Upper lobe of left lung (tissue), 6 donors: ENCODE results near the gene CHI3L1. TPM values are rescaled to one million over a fixed set of nuclear protein-coding genes. Genes with fewer than 3 reads are reported as not detected.

Experiments
- ATAC-seq, 2 donors: fragments of 200-7000 bp; cut with Tn5 transposase; one replicate each; pipeline ENCODE4 v1.9.1; 2022; ENCODE audit warnings: mild to moderate bottlenecking in 2 of 2, moderate library complexity in 2 of 2; ENCODE audit not compliant: low FRiP score in 2 of 2
- DNase-seq, 2 donors: peaks; one replicate each; pipeline ENCODE4 v3.0.0-alpha.2; 2019 to 2020
- H3K27ac ChIP-seq, 4 donors: fragments of 200-600 bp; sonication (generic); one replicate each; pipeline ENCODE4 v1.5.1; 2016 to 2019
- H3K27me3 ChIP-seq, 4 donors: fragments of 200-600 bp; sonication (generic); one replicate each; pipeline ENCODE4 v1.5.1; 2017 to 2019
- H3K36me3 ChIP-seq, 4 donors: fragments of 200-600 bp; sonication (generic); one replicate each; pipeline ENCODE4 v1.5.1; 2016 to 2019
- H3K4me1 ChIP-seq, 4 donors: fragments of 200-600 bp; sonication (generic); one replicate each; pipeline ENCODE4 v1.5.1; 2018 to 2019
- H3K4me3 ChIP-seq, 4 donors: fragments of 200-600 bp; sonication (generic); one replicate each; pipeline ENCODE4 v1.5.1; 2017 to 2019; ENCODE audit warnings: mild to moderate bottlenecking in 2 of 4, moderate library complexity in 1 of 4
- H3K9me3 ChIP-seq, 4 donors: fragments of 200-600 bp; sonication (generic); one replicate each; pipeline ENCODE4 v1.5.1; 2018 to 2019
- EP300 ChIP-seq, 4 donors: sonication (generic); formaldehyde crosslinking; IDR thresholded peaks; one replicate each; pipeline ENCODE4 v1.5.1; 2017; ENCODE audit warnings: antibody characterized with exemption in 4 of 4, control low read depth in 2 of 4
- POLR2A ChIP-seq, 4 donors: fragments of 450-650 bp; IDR thresholded peaks; one replicate each; pipeline ENCODE4 v1.5.1; 2016 to 2017; ENCODE audit warnings: antibody characterized with exemption in 4 of 4, mild to moderate bottlenecking in 2 of 4
- POLR2AphosphoS5 ChIP-seq, 2 donors: sonication (generic); formaldehyde crosslinking; IDR thresholded peaks; one replicate each; pipeline ENCODE4 v1.5.1; 2017; ENCODE audit warnings: antibody characterized with exemption in 2 of 2
- WGBS, 2 donors: methylation state at CpG; one replicate each; pipeline ENCODE4 v1.1.5; 2017 to 2018; 5-methylcytosine and 5-hydroxymethylcytosine counted together
- total RNA-seq, 6 donors: library from RNA; depleted of rRNA in 4 of 6; stranded (reverse); fragments of >200 nt in 4 of 6; gene quantifications; one replicate each; pipeline versions ENCODE4 v1.1.0 to v1.2.1, GENCODE V29; 2016 to 2021
- TF ChIP-seq, protein P1 (sequence below), 6 experiments: fragments of 450-650 bp in 4 of 6; fragments of 200-600 bp in 2 of 6; sonication (generic) in 2 of 6; IDR thresholded peaks; one replicate each; pipeline ENCODE4 v1.5.1; 2016 to 2019; ENCODE audit warnings: antibody characterized with exemption in 6 of 6
- donor health status: DM: no; HTN: no; CAD: no; lungs with moderate emphysema.
- donor health status: DM: no; HTN: yes; CAD: no; lungs with severe emphysema.

Gene CHI3L1
- total RNA-seq, 6 donors from 2014 or later: 12.3 to 68.4 (median 52.4) TPM

GRCh38 chr1:203165800-203166161 lies 20.7 kb downstream of the CHI3L1 start:
- no peak for DNase-seq
- no peak overlapping the region for H3K4me3 ChIP-seq
- no peak overlapping the region for H3K27ac ChIP-seq
- H3K9me3 ChIP-seq: no peaks in the 10 kb centered on the region
- WGBS, 2 donors: 96 to 98% methylated on average over 7 to 8 of the region's 8 CpGs
- no peaks in the 10 kb centered on the region for H3K4me1 ChIP-seq
- no peak for TF ChIP-seq EP300 (IDR thresholded peaks at IDR 0.05)
- TF ChIP-seq, protein P1, sequence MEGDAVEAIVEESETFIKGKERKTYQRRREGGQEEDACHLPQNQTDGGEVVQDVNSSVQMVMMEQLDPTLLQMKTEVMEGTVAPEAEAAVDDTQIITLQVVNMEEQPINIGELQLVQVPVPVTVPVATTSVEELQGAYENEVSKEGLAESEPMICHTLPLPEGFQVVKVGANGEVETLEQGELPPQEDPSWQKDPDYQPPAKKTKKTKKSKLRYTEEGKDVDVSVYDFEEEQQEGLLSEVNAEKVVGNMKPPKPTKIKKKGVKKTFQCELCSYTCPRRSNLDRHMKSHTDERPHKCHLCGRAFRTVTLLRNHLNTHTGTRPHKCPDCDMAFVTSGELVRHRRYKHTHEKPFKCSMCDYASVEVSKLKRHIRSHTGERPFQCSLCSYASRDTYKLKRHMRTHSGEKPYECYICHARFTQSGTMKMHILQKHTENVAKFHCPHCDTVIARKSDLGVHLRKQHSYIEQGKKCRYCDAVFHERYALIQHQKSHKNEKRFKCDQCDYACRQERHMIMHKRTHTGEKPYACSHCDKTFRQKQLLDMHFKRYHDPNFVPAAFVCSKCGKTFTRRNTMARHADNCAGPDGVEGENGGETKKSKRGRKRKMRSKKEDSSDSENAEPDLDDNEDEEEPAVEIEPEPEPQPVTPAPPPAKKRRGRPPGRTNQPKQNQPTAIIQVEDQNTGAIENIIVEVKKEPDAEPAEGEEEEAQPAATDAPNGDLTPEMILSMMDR (IDR thresholded peaks at IDR 0.05): no peak
- no peak for TF ChIP-seq POLR2AphosphoS5 (IDR thresholded peaks at IDR 0.05)
- no peak for TF ChIP-seq POLR2A (IDR thresholded peaks at IDR 0.05)
- no peaks in the 10 kb centered on the region for H3K27me3 ChIP-seq
- no peaks in the 10 kb centered on the region for H3K36me3 ChIP-seq
- no peak for ATAC-seq

DNA sequence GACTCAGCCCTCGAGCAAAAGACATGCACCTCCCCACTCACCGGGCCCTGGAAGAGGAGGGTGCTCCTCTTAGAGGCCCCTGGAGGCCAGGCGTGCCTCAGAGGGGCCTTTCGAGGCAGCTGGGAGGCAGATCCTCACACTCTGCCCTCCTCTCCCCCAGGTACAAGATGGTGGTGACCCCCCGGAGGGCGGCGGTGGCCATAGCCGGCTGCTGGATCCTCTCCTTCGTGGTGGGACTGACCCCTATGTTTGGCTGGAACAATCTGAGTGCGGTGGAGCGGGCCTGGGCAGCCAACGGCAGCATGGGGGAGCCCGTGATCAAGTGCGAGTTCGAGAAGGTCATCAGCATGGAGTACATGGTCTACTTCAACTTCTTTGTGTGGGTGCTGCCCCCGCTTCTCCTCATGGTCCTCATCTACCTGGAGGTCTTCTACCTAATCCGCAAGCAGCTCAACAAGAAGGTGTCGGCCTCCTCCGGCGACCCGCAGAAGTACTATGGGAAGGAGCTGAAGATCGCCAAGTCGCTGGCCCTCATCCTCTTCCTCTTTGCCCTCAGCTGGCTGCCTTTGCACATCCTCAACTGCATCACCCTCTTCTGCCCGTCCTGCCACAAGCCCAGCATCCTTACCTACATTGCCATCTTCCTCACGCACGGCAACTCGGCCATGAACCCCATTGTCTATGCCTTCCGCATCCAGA lies 21.3 kb downstream of the CHI3L1 start:
- no peak overlapping the region for H3K27ac ChIP-seq
- H3K27me3 ChIP-seq: no peaks in the 10 kb centered on the region
- peak in 1 of 2 donors; percentile 74 for DNase-seq
- H3K9me3 ChIP-seq: no peaks in the 10 kb centered on the region
- no peak for ATAC-seq
- TF ChIP-seq EP300 (IDR thresholded peaks at IDR 0.05) (no peak), POLR2AphosphoS5 (IDR thresholded peaks at IDR 0.05) (no peak), POLR2A (IDR thresholded peaks at IDR 0.05) (no peak)
- TF ChIP-seq, protein P1 (IDR thresholded peaks at IDR 0.05): no peak
- H3K36me3 ChIP-seq: no peaks in the 10 kb centered on the region
- WGBS, 2 donors: 91 to 93% methylated on average over 28 of the region's 28 CpGs
- no peak overlapping the region for H3K4me3 ChIP-seq
- H3K4me1 ChIP-seq: no peaks in the 10 kb centered on the region

DNA sequence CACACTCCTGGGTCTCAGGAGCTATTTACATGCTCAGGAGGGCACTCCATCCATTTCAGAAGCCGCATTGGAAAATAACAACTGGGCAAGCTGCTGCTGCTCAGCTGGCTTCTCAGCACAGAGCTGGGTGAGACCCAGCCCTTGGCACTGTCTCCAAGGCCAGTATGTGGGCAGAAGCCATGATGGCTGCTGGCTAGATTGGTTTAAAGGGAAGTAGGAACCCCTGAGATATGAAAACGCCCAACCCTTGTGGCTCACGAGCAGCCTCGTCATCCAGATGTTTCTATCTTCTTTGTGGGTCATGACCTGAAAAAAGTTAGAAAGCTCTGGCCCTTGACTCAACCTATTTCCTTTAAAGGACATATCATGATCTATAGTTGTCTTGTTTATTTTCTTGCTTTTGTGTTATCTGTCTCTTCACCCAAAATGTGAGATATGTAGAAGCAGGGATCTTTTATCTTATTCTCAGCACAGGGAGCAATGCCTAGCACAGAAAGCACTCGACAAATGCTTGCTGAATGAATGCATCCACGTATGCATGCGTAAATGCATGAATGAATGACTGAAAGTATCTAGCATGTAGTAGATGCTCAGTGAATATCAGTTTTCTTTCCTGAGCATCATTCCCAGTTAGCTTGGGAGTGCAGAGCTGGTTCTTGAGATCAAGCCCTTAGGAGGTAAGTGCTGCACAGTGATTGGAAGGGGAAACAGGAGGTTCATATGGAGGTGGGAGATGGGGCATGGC lies 22.4 kb downstream of the CHI3L1 start:
- TF ChIP-seq EP300 (IDR thresholded peaks at IDR 0.05): no peak
- no peak for TF ChIP-seq POLR2A (IDR thresholded peaks at IDR 0.05)
- TF ChIP-seq, protein P1 (IDR thresholded peaks at IDR 0.05): no peak
- no peak for TF ChIP-seq POLR2AphosphoS5 (IDR thresholded peaks at IDR 0.05)
- Histone ChIP-seq H3K36me3 (no peaks in the 10 kb centered on the region), H3K27ac (no peak overlapping the region), H3K9me3 (no peaks in the 10 kb centered on the region), H3K4me3 (no peak overlapping the region), H3K4me1 (no peaks in the 10 kb centered on the region), H3K27me3 (no peaks in the 10 kb centered on the region)
- 63 to 66% methylated on average over 7 of the region's 7 CpGs for WGBS, 2 donors
- ATAC-seq (no peak), DNase-seq (no peak)

DNA sequence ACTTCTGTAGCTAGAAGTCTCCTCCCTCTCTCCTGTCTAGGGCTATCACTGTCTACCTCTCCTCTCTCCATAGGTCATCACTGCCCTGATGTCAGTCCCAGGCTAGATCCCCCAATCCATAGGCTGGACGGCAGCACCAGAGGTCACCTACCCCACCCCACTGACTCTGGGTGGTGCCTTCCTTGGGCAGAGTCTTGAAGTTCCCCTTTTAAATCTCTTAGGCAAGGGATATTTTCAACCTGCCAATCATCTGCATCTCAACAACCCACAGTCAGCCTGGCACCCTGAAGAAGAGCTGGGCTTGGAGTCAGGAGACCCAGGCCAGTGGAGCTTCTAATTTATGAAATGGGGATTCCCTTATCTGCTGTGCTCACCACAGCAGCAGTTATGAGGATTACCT lies 24.1 kb downstream of the CHI3L1 start:
- Histone ChIP-seq H3K9me3 (no peaks in the 10 kb centered on the region), H3K4me1 (no peaks in the 10 kb centered on the region), H3K27ac (no peak overlapping the region), H3K27me3 (no peaks in the 10 kb centered on the region), H3K4me3 (no peak overlapping the region), H3K36me3 (no peaks in the 10 kb centered on the region)
- no peak for TF ChIP-seq EP300 (IDR thresholded peaks at IDR 0.05)
- TF ChIP-seq POLR2A (IDR thresholded peaks at IDR 0.05): no peak
- no peak for TF ChIP-seq POLR2AphosphoS5 (IDR thresholded peaks at IDR 0.05)
- TF ChIP-seq, protein P1 (IDR thresholded peaks at IDR 0.05): no peak
- DNase-seq: no peak
- peak; percentile 15 to 44 for ATAC-seq
- 40 to 63% methylated on average over 1 of the region's 1 CpG for WGBS, 2 donors
